K562 (cell line): ENCODE data around the gene IRAG1. TPM values are rescaled to one million over a fixed set of nuclear protein-coding genes. Genes with fewer than 3 reads are reported as not detected.
A peak's percentile ranks its signal among the peaks of the same experiment; 100 is the strongest.

ENCODE experiments used
- ATAC-seq: fragments of 200-7000 bp; cut with Tn5 transposase; 3 replicates; pipeline ENCODE4 v1.9.1; 2020; ENCODE audit warnings: moderate library complexity
- BruUV-seq: library from RNA; stranded (reverse); fragments of 400-500 nt; replicated peaks from 2 replicates; lab custom pipeline; 2021; lab: Mats Ljungman, UMichigan
- CTCF ChIA-PET: fragments of 300-600 bp; formaldehyde crosslinking; extraction: SDS; loops from one replicate; lab custom pipeline; 2021; ENCODE audit warnings: low intra/inter-chr PET ratio; lab: Yijun Ruan, JAX
- POLR2A ChIA-PET: fragments of 300-600, 350-650 bp; sonication (Branson Sonifier 250); formaldehyde crosslinking; extraction: SDS; loops from one replicate; lab custom pipeline; 2021; ENCODE audit warnings: antibody characterized with exemption, inconsistent platforms; lab: Yijun Ruan, JAX
- DNase-seq, 4 experiments: peaks; one replicate each; pipeline versions ENCODE4 v3.0.0 to v3.0.0-alpha.2; 2011 to 2018; ENCODE audit warnings: low spot score in 3 of 4, mixed read lengths in 3 of 4; ENCODE audit errors: extremely low read depth in 1 of 4
- FAIRE-seq: peaks from 2 replicates; lab custom pipeline; 2011; peaks lifted over from hg19 to GRCh38; lab: Jason Lieb, UNC
- H2AFZ ChIP-seq: 2 replicates; pipeline ENCODE4 v1.6.0; 2011; ENCODE audit warnings: low read depth, low read length, control low read depth, inconsistent platforms
- H3K27ac ChIP-seq: fragments of 200-600 bp; 3 replicates; pipeline ENCODE4 v1.8.0; 2011; ENCODE audit warnings: low read depth, mild to moderate bottlenecking, control low read depth, inconsistent platforms, low read length, moderate library complexity, mixed read lengths; ENCODE audit errors: extremely low read depth
- H3K27me3 ChIP-seq, 2 experiments: fragments of 300-600 bp in 1 of 2; 2 replicates in 1 of 2; 3 replicates in 1 of 2; pipeline versions ENCODE4 v1.6.0 to v1.8.0; 2011; ENCODE audit warnings: inconsistent platforms in 2 of 2, low read length in 2 of 2, mild to moderate bottlenecking in 1 of 2, mixed read lengths in 1 of 2, moderate library complexity in 1 of 2; ENCODE audit not compliant: control insufficient read depth in 2 of 2, insufficient read depth in 2 of 2
- H3K36me3 ChIP-seq: fragments of 300-600 bp; 3 replicates; pipeline ENCODE4 v1.8.0; 2011; ENCODE audit warnings: mild to moderate bottlenecking, low read length, inconsistent platforms; ENCODE audit not compliant: control insufficient read depth, insufficient read depth
- H3K4me1 ChIP-seq, 2 experiments: fragments of 200-600 bp in 1 of 2; replicated peaks in 1 of 2; 2 replicates in 1 of 2; 3 replicates in 1 of 2; pipeline versions ENCODE4 v1.5.1 to v1.8.0; 2011; ENCODE audit warnings: inconsistent platforms in 2 of 2, low read length in 2 of 2, mild to moderate bottlenecking in 1 of 2, mixed read lengths in 1 of 2, moderate library complexity in 1 of 2; ENCODE audit not compliant: control insufficient read depth in 2 of 2, insufficient read depth in 2 of 2
- H3K4me2 ChIP-seq: 2 replicates; pipeline ENCODE4 v1.6.1; 2011; ENCODE audit warnings: low read length, control low read depth, inconsistent platforms, mixed read lengths; ENCODE audit not compliant: insufficient read depth
- H3K4me3 ChIP-seq: fragments of 200-600 bp; sonication (generic), shearing (Covaris generic); 2 replicates; pipeline ENCODE4 v1.5.1; 2016; ENCODE audit warnings: control low read depth, inconsistent platforms
- H3K79me2 ChIP-seq: fragments of 200-600 bp; 3 replicates; pipeline ENCODE4 v1.8.0; 2011; ENCODE audit warnings: low read length, inconsistent platforms; ENCODE audit not compliant: control insufficient read depth, insufficient read depth
- H3K9ac ChIP-seq, 2 experiments: 2 replicates each; pipeline versions ENCODE4 v1.6.0 to v1.6.1; 2011; ENCODE audit warnings: low read depth in 2 of 2, low read length in 2 of 2, control low read depth in 1 of 2, inconsistent platforms in 1 of 2, mild to moderate bottlenecking in 1 of 2, mixed read lengths in 1 of 2; ENCODE audit not compliant: insufficient read depth in 1 of 2
- H3K9me1 ChIP-seq: one replicate; pipeline ENCODE4 v1.6.0; 2011; ENCODE audit warnings: inconsistent platforms, mild to moderate bottlenecking, low read length, moderate library complexity; ENCODE audit not compliant: control insufficient read depth, insufficient read depth
- H3K9me3 ChIP-seq: replicated peaks from 2 replicates; pipeline ENCODE4 v1.5.1; 2011; ENCODE audit warnings: low read depth, low read length, inconsistent platforms; ENCODE audit not compliant: control insufficient read depth, insufficient read depth
- H4K20me1 ChIP-seq: replicated peaks from 2 replicates; pipeline ENCODE4 v1.6.1; 2011; ENCODE audit warnings: low read length, inconsistent platforms, mixed read lengths; ENCODE audit not compliant: control insufficient read depth, insufficient read depth
- C11orf30 ChIP-seq: fragments of 450-650 bp; IDR thresholded peaks from 2 replicates; pipeline ENCODE4 v1.6.1; 2016; ENCODE audit warnings: low read depth, mild to moderate bottlenecking
- CEBPG ChIP-seq, 3 experiments: fragments of 200-800 bp in 1 of 3; sonication (Bioruptor generic) in 1 of 3; sonication (generic) in 1 of 3; formaldehyde crosslinking in 1 of 3; IDR thresholded peaks in 2 of 3; conservative IDR thresholded peaks in 1 of 3; 2 replicates each; pipeline versions ENCODE4 v1.6.1 to v1.8.0; 2016 to 2022; ENCODE audit warnings: missing compliant biosample characterization in 2 of 3, missing genetic modification characterization in 2 of 3, mild to moderate bottlenecking in 1 of 3, missing genetic modification reagents in 1 of 3
- DPF2 ChIP-seq: fragments of 450-650 bp; IDR thresholded peaks from 2 replicates; pipeline ENCODE4 v1.6.1; 2016
- EZH2 ChIP-seq: IDR thresholded peaks from 2 replicates; pipeline ENCODE4 v1.6.1; 2012; ENCODE audit warnings: low read depth, mild to moderate bottlenecking, inconsistent platforms, low read length, borderline replicate concordance
- FOXP1 ChIP-seq: sonication (generic); formaldehyde crosslinking; IDR thresholded peaks from 2 replicates; pipeline ENCODE4 v1.8.0; 2022; ENCODE audit warnings: mild to moderate bottlenecking, missing genetic modification reagents
- ILK ChIP-seq: fragments of 450-650 bp; IDR thresholded peaks from 2 replicates; pipeline ENCODE4 v1.6.1; 2016; ENCODE audit warnings: missing genetic modification characterization, low read depth, mild to moderate bottlenecking, missing compliant biosample characterization, moderate library complexity, borderline replicate concordance
- MAFG ChIP-seq: fragments of 450-650 bp; conservative IDR thresholded peaks from 2 replicates; pipeline ENCODE4 v1.6.1; 2016; ENCODE audit warnings: missing genetic modification characterization, missing compliant biosample characterization
- MAFK ChIP-seq: IDR thresholded peaks from 2 replicates; pipeline ENCODE4 v1.6.1; 2011; ENCODE audit warnings: low read length, improper control_type of control experiment
- MTA3 ChIP-seq: fragments of 450-650 bp; formaldehyde crosslinking; IDR thresholded peaks from 2 replicates; pipeline ENCODE4 v1.6.1; 2017; ENCODE audit warnings: mild to moderate bottlenecking, borderline replicate concordance
- NFE2 ChIP-seq: IDR thresholded peaks from 2 replicates; pipeline ENCODE4 v1.6.1; 2014; ENCODE audit warnings: antibody characterized with exemption, low read depth
- NFE2L1 ChIP-seq: fragments of 450-650 bp; IDR thresholded peaks from 2 replicates; pipeline ENCODE4 v1.6.1; 2016; ENCODE audit warnings: missing genetic modification characterization, low read depth, mild to moderate bottlenecking, missing compliant biosample characterization, moderate library complexity, borderline replicate concordance
- SMARCA4 ChIP-seq: fragments of 450-650 bp; IDR thresholded peaks from 2 replicates; pipeline ENCODE4 v1.6.1; 2016
- TAF15 ChIP-seq: fragments of 200-400 bp; formaldehyde crosslinking; IDR thresholded peaks from 2 replicates; pipeline ENCODE4 v1.6.1; 2017; ENCODE audit warnings: mild to moderate bottlenecking, low read depth, low read length, moderate library complexity
- WHSC1 ChIP-seq: IDR thresholded peaks from one replicate; pipeline ENCODE4 v1.6.1; 2012; ENCODE audit warnings: low read length, control low read depth, inconsistent platforms
- ZBTB7A ChIP-seq: IDR thresholded peaks from 2 replicates; pipeline ENCODE4 v1.6.1; 2011; ENCODE audit warnings: low read depth, mild to moderate bottlenecking, low read length, moderate library complexity, borderline replicate concordance; ENCODE audit not compliant: control insufficient read depth
- ZFX ChIP-seq: sonication (generic); formaldehyde crosslinking; IDR thresholded peaks from 2 replicates; pipeline ENCODE4 v1.8.0; 2022; ENCODE audit warnings: mild to moderate bottlenecking, missing genetic modification reagents, moderate library complexity
- ZMIZ1 ChIP-seq, 2 experiments: fragments of 150-350 bp in 1 of 2; IDR thresholded peaks; 2 replicates each; pipeline ENCODE4 v1.6.1; 2012 to 2016; ENCODE audit warnings: low read depth in 2 of 2, low read length in 2 of 2, mild to moderate bottlenecking in 1 of 2, moderate library complexity in 1 of 2
- ZNF41 ChIP-seq: fragments of 250-450 bp; sonication (Bioruptor Pico); conservative IDR thresholded peaks from 2 replicates; pipeline ENCODE4 v1.4.0; 2020; ENCODE audit warnings: mild to moderate bottlenecking
- WGBS: fragments of 100-300 bp; shearing (Covaris generic); methylation state at CpG from one replicate; pipeline ENCODE4 v1.1.6; 2016; ENCODE audit warnings: low coverage, mixed read lengths; ENCODE audit not compliant: insufficient coverage; ENCODE audit errors: missing lambda C conversion rate; 5-methylcytosine and 5-hydroxymethylcytosine counted together
- in situ Hi-C: fragments of 300-500 bp; cut with MboI; formaldehyde crosslinking; loops from 4 replicates; pipeline ENCODE4 v1.15.0; 2018; ENCODE audit warnings: inconsistent platforms, mixed read lengths
- intact Hi-C: fragments of 100-400 bp; cut with micrococcal nuclease; formaldehyde crosslinking; loops from 2 replicates; pipeline ENCODE4 v1.14.2; 2022
- polyA plus RNA-seq, 8 experiments: library from polyadenylated mRNA; depleted of rRNA in 4 of 8; stranded (reverse) in 5 of 8; unstranded in 3 of 8; fragments of >200 nt; fragmentation: Nextera tagmentation in 2 of 8; fragmentation: Illumina TruSeq in 1 of 8; extraction: Ambion mirVana in 2 of 8; extraction: Trizol in 1 of 8; gene quantifications; 2 replicates each; pipeline versions ENCODE4 v1.2.1 to v1.2.3, GENCODE V29; 2011 to 2014; ENCODE audit warnings: inconsistent platforms in 1 of 8, missing spikeins in 1 of 8
- total RNA-seq, 7 experiments: library from RNA; depleted of rRNA in 6 of 7; stranded (reverse); fragments of >200 nt in 6 of 7; fragmentation: Illumina TruSeq in 2 of 7; extraction: Trizol in 2 of 7; gene quantifications; 2 replicates each; pipeline versions ENCODE4 v1.2.1 to v1.2.3, GENCODE V29; 2011 to 2021; ENCODE audit warnings: low replicate concordance in 1 of 7

Gene IRAG1
- total and polyA plus RNA-seq, 9 of the 15 experiments (the other 6 are each of a cell fraction or from before 2014, with no cell fraction given), result 0.01 to 0.22 (median 0.09) TPM; not detected in 1

- peak; percentile 82 for ATAC-seq
- H3K27me3 ChIP-seq, result no peaks in the 10 kb centered on the region
- in situ Hi-C loops (no loop called here), intact Hi-C loops (no loop called here)
- no peaks in the 10 kb centered on the region for H4K20me1 ChIP-seq
- DNase-seq, result peak in 2 of 4 experiments; percentile 37 to 51
- peak overlapping the region; percentile 75 for H2AFZ ChIP-seq
- FAIRE-seq, result peak; percentile 72
- no peaks in the 10 kb centered on the region for H3K9me3 ChIP-seq
- ChIA-PET POLR2A (interaction anchor here (0.9 to 1.1 kb wide), 5 partner anchors 9 to 26 kb away, joined by 3 to 5 read pairs (median 4); no protein-coding TSS in a partner anchor), CTCF (no interaction called here)
- peak overlapping the region; percentile 43 to 83; a peak in 3 of 4 replicates for H3K9ac ChIP-seq
- H3K9me1 ChIP-seq, result no peaks in the 10 kb centered on the region
- no peaks in the 10 kb centered on the region for H3K36me3 ChIP-seq
- H3K4me3 ChIP-seq, result no peak overlapping the region
- peak overlapping the region; percentile 55 for H3K27ac ChIP-seq
- BruUV-seq, result no TSS peak
- H3K4me1 ChIP-seq, result peaks cover 14 to 36% of the 10 kb centered on the region in 2 experiments
- WGBS, result 22% methylated on average over 6 of the region's 6 CpGs
- peak overlapping the region; percentile 50; the same call in 1 of the 2 replicates for H3K4me2 ChIP-seq
- no peaks in the 10 kb centered on the region for H3K79me2 ChIP-seq
- no peak for TF ChIP-seq ZNF41 (CRISPR knock-in tag)
- TF ChIP-seq ILK, result no peak
- no peak for TF ChIP-seq MTA3
- no peak for TF ChIP-seq ZMIZ1 (IDR thresholded peaks at IDR 0.05; ENCODE audit: low read depth in 2 of 2, low read length in 2 of 2)
- TF ChIP-seq C11orf30, result peak; percentile 92
- peak; percentile 46; the same call in 1 of the 2 replicates for TF ChIP-seq SMARCA4
- no peak for TF ChIP-seq EZH2
- 0 out of 2 replicates have a peak, but pooled peaks have one; percentile 12 for TF ChIP-seq FOXP1 (CRISPR knock-in tag)
- peak; percentile 50; the same call in 1 of the 2 replicates for TF ChIP-seq ZBTB7A
- peak; percentile 72 for TF ChIP-seq NFE2L1 (tag)
- TF ChIP-seq TAF15, result no peak
- 0 out of 2 replicates have a peak, but pooled peaks have one; percentile 13 for TF ChIP-seq ZFX
- peak; percentile 54 for TF ChIP-seq WHSC1
- TF ChIP-seq NFE2, result peak; percentile 85
- TF ChIP-seq CEBPG (CRISPR knock-in tag; IDR thresholded peaks at IDR 0.05), result no peak
- no peak for TF ChIP-seq CEBPG (tag; conservative IDR thresholded peaks at IDR 0.05 in 1 of 2, IDR thresholded peaks at IDR 0.05 in 1 of 2)
- peak; percentile 71 for TF ChIP-seq MAFK
- TF ChIP-seq DPF2, result peak; percentile 20; the same call in 1 of the 2 replicates
- TF ChIP-seq MAFG, result peak; percentile 89
Measured at GRCh38 chr11:10666556-10667520, 26.7 kb downstream of the IRAG1 start.
